ENCODE data around the gene CDC42BPB.

CDC42BPB gene

DNA sequence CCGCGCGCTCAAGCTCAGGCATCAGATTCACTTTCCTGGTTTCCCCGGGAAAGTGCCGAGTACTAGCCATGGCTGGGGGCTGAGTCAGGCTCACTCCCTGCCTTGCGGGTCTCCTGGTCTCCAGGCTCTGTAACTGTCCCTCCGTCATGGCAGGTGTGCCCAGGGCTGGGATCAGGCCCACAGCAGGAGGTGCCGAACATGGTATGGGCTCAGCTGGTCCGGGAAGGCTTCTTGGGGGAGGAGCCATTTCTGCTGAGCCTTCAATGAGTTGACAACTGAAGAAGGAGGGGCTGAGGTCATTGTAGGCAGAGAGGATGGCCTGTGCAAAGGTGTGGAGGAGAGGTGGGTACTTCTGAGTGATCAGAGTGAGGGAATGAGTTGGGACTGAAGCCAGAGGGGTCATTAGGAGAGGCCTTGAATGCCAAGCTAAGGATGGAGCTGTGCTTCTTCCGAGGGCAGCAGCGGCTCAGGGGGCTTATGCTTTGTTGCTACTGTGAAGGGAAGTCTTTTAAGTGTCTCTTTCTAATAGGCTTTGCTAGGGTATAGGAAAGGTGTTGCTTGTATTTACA lies 37.9 kb upstream of the CDC42BPB start:
- peak overlapping the region in 1 of 21 experiments; percentile 57 for H3K27ac ChIP-seq
- H3K4me3 ChIP-seq: no peak overlapping the region

DNA sequence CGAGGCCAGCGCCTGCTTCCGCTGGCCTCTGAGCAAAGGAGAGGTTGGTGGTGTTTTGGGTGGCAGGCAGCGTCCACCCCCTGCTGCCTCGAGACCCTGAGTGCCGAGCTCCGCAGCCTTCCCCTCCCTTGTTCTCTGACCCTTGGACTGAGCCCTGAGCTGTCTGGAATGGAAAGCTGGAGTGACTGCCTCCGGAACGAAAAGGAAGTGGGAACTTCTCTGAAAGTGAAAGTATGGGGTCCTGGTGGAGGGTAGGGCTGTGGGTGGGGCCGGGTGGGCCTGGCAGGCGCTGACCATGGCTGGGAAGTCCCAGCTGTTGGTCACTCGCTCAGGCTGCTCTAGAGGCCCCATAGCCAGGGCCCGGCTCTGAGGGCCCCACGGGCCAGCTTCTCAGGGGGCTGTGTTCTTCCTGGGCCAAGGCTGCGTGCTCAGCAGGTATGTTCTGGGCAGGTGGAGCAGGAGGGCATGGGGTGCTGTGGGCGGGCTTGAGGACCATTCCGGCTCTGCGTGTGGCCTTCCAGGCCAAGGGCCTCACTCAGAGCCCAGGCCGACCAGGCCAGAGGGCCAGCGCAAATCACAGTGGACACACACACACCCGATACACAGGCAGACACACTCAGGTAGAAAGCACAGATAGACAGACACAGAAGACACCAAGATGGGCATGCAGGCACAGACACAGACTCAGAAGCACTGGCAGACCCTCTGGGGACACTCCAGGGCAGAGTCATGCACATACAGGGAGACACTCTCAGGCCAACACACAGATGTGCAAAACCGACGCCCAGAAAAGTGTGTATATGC lies 37.3 kb upstream of the CDC42BPB start, which contains the start of gene EXOC3L4:
Gene EXOC3L4 (plus strand): TSS at position 320 of the 804 bp plus-strand sequence. CDS start 5,495 bp downstream, outside the sequence.
- Histone ChIP-seq H3K27ac (peak within 1 kb of the TSS in 12 of 21 experiments; percentile 7 to 63 (median 52)), H3K4me3 (no peak within 1 kb of the TSS)

DNA sequence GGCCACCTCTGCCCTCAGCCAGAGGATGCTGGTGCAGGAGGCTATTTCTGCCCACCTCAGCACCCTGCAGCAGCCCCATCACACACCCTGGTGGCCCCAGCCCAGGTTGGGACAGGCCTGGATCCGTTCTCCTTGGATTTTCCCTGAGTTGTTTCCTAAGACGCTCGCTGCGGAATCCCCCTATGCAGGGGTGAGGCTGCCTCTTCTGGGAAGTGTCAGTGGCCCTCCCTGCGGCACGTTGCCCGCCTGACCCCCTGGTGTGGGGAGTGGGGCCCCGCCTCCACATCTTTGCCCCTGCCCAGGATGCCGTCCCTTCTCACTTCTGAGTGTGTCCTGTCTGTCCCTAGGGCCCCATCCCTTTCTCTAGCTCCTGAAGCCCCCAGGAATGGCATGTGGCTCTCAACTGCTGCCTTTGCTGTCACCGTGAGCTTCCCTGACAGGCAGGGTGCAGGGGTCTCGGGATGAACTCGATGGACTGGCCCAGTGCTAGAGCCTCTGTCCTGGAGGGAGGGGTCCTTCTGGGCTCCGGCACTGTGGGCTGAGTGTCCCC lies 36.6 kb upstream of the CDC42BPB start:
- Histone ChIP-seq H3K4me3 (no peak overlapping the region), H3K27ac (peak overlapping the region in 12 of 21 experiments; percentile 7 to 63 (median 52))

DNA sequence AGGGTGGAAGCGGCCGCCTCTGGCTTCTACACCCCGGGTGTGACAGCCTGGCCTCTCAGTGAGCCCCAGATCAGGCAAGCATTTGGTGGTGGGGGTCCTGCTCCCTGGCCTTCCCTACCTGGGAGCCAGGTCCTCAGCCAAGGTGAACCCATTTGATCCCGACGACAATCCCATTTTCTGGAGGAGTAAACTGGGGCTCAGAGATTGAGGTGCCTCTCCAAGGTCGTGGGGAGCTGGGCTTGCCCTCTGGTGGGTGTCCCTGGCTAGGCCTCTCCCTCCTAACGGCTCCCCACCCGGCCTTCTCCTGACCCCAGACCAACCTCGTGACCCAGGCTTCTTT lies 34.5 kb upstream of the CDC42BPB start:
- Histone ChIP-seq H3K27ac (peak overlapping the region in 11 of 21 experiments; percentile 2 to 48 (median 16)), H3K4me3 (peak overlapping the region; percentile 18 to 41 (median 36))

DNA sequence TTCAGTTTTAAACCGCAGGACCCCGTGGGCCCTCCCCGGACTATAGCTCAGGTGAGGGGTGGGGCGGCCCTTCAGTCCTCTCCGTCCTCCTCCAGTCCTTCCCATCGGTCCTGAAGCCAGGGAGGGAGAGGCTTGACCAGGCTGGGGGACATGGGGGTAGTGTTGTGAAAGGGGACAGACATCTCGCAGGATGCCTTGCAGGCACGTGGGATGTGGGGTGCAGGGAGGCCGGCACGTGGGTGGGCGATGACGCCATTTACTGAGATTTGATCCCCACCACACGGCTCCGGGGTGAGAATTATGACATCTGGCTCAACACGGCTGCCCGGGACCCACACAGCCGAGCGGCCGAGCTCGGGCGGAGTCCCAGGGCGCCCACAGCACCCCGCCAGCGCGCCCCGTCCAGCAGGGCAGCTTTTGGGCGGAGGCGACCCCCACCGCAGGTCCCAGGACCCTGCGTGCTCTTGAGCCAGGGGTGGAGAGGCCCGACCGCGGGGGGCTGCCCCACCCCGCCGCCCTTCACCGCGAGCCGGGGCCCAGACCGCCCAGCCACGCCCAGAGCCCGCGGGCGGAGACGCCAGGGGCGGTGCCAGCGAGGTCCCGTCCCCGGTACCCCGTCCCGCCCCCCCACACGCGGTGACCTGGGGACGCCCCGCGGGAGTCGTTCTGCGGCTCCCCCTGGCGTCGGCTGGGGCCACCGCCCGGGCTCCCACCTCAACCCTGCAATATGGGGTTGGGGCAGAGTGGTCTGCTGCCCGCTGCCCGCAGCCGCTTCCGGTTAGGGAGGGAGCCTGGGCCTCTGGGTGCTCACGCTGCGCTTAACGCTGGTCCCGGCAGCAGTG lies 33.9 kb upstream of the CDC42BPB start:
- Histone ChIP-seq H3K4me3 (peak overlapping the region; percentile 18 to 41 (median 36)), H3K27ac (peak overlapping the region in 11 of 21 experiments; percentile 7 to 69 (median 32))

DNA sequence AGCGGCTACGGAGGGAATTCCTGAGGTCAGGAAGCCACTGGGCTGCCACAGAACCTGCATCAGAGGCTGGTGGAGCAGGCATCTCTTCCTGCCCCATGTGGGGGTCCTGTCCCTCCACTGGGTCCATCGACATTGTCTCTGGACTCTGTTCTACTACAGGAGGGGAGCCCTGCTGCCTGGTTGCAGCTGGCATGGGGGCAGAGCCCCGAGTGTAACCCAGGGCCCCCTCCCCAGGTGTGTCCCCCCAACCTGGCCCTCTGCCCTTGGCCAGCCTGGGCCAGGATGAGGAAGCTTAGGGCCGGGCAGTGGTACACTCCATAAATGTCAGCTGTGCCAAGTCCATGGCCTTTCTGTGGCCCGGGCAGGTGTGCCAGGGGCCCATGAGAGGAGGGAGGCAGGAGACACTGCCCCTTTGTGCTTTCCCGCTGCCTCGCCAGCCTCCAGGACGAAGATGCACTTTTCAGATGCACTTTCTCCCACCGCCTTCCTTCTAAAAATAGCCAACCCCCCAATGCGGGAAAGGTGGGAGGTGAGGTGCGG lies 33.2 kb upstream of the CDC42BPB start:
- no peak overlapping the region for H3K4me3 ChIP-seq

DNA sequence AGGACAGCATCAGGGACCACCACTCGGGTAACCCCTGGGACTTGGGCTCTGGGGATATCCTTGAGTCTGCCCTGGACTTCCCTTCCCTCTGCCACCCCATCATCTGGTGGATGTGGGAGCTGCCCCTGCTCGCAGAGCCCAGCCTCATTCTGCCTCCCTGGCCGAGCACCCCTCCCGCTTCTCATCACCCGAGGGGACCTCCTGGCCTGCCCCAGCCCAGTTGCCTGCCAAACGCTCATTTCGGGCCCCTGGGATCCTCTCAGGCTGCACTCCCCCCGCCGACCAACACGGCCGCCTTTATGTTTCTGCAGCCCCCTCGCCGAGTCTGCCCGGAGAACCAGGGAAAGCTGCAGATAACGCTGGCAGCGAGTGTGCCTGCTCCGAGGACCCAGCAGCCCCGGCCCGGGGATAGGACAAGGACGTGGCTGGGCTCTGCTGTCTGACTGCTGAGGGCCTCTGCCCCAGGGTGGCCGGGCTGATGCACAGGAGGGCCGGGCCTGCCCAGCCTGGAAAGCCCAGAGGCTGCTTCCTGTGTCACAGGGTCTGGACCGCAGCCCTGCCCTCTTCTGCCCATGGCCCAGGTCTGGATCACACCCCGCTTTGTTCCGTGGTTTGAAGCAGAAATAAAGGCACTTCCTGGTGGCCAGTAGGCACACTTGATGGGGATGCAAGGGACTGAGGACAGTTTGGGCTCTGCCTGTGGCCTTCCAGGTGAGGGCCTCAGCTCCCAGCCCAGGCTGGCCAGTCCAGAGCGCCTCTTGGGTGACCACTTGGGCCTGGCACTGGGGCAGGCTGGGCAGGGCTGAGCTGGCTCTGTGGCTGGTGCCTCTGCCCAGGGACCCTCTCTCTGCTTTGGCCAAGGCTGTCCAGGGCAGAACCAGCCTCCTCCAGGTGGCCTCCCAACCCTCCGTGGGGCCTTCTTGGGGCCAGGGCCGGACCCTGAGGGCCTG lies 32.3 kb upstream of the CDC42BPB start:
- Histone ChIP-seq H3K27ac (no peak overlapping the region), H3K4me3 (no peak overlapping the region)

More for the DNA sequence above, 33.2 kb upstream of the CDC42BPB start:
- no peak overlapping the region for H3K27ac ChIP-seq

DNA sequence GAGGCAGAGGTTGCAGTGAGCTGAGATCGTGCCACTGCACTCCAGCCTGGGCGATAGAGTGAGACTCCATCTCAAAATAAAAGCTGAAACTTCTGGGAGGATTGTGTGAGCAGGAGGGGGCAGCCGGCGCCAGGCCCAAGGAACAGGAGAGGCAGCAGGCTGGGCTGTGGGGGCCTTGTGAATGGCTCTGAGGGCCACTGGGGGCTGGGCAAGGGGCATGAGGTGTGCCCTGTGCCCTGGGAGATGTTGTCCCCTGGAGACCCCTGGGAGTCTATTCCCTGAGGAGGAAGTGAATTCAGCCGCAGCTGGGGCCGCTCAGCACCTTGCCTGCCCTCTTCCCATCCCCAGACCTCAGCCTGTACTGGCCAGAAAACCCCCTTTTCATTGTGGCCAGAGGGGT lies 31.6 kb upstream of the CDC42BPB start:
- no peak overlapping the region for H3K4me3 ChIP-seq
- no peak overlapping the region for H3K27ac ChIP-seq

DNA sequence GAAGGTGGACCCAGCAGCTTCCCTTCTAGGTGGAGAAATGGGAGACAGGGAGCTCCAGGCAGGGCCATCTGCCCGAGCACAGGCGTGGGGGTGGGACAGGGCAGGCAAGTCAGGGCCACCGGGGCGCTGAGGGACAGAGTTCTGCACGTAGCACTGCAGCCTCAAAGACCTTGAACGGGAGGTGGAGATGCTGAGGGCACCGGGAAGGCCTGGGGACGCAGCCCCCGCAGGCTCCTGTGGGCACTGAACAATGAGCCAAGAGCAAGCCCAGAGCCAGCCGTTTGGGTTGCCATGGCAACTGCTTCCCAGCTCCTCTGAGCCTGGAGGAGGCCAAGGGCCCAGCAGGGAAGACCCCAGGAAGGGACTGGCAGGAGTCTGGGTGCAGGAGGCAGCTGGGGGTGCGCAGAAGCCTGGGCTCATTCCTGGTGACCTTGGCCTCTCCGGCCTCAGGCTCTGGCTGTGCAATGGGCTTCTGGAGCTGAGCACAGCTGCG lies 30.0 kb upstream of the CDC42BPB start:
- Histone ChIP-seq H3K4me3 (no peak overlapping the region), H3K27ac (no peak overlapping the region)

DNA sequence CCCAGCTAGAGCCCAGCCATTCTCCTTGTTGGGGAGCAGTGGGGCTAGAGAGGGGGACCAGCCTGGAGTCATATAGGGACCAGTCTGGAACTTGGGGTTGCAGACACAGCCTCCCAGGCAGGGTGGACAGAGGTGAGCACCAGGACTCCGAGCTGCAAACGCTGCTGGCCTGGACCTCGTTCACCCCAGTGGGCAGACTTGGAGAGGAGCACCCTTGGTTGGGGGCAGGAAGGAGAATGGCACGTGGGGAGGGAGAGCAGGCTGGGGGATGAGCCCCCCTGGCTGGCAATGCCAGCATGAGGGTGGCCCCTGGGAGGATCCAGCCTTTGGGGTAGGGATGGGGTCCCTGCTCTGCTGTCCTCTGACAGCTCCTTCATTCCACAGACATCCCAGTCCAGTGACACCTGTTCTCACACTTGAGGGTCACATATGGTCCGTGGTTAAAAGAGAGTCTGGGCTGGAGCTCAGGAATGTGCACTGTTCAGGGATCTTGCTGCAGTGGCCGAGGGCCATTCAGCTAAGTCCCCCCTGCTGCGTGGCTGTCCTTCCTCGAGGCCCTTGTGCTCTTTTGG lies 29.5 kb upstream of the CDC42BPB start:
- no peak overlapping the region for H3K4me3 ChIP-seq
- H3K27ac ChIP-seq: no peak overlapping the region

DNA sequence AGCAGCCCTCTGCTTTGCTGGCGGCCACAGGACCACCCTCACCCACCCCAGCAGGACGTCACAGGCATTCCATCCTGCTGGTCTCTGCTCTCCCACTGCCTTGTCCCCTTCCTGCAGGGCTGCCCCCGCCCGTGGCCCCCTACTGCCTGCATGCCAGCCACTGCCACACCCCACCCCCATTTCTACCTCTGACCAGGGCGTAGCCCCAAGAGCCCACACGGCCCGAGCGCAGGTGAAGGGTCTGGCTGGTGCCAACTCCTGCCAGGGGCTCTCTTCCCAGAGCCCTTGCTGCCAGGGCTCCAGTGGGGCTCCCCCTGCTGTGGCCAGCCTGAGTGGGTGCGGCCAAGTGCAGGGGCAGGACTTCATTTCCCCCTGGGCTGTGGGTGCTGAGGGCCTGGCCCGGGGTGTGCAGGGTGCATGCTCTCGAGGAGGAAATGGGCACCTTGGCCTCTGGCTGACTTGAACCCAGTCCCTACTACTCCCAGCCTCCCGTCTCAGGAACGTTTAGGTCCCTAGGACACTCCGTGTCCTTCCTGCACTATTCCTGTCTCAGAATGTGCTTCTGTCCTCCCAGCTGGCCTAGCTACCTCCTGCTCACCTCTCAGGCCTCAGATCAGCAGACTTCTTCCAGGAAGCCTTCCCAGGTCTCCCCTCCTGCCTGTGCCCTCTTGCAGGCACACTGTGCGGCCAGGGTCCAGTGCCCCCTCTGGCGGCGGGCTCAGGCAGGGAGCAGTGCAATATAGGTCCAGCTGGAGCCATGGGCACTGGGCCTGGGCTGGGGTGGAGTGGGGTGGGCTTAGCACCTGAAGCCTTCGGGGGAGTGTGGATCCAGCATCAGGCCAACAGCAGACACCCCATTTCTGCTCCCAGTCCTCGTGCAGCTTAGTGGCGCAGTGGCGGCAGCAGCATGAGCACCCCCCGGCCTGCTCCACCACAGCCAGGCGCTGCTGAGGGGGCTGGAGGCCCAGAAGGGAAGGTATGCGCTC lies 28.1 kb upstream of the CDC42BPB start:
- H3K27ac ChIP-seq: no peak overlapping the region
- H3K4me3 ChIP-seq: no peak overlapping the region

DNA sequence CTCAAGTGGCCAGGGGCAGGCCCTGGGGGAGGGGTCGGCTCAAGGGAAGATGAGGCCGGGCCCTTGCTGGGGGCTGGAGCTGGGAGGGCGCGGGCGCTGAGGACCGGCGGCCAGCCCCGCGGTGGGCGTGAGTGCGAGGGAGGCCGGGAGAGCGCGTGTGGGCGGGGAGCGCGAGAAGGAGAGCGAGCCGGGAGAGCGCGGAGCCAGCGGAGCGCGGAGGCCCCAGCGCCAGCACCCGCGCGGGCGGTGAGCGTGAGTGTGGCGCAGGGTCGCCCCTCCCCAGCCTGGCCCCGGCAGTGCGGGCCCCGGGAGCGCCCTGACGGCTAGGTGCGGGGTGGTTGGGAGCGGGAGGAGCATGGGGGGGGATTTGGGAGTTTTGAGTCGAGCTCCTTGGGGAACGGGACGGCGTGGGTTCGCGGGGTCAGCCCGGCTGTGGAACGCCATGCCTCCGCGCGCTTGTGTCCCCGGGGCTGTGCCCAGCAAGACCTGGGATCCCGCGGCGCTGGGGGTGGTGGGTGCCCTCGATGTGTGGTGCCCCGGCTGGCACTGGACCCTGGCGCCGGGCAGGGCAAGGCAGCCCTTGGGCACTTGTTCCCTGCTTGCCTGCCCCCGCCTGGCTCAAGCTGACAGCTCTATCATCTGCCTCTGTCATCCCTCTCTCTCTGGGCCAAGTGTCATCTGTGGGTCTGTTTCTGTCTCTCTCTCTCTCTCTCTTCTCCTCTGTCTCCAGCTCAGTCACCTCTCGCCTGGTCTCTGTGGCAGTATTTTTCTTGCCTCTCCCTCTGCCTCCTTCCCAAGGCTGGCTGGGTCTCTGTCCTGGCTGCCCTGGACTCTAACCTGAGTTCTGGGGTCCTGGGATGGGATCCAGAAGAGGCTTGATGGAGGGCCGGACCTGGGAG lies 26.9 kb upstream of the CDC42BPB start, which contains the start of gene LBHD2:
Gene LBHD2 (plus strand): TSS at position 190 of the 899 bp plus-strand sequence. CDS start 1,803 bp downstream, outside the sequence.
- no peak within 1 kb of the TSS for H3K27ac ChIP-seq
- H3K4me3 ChIP-seq: peak within 1 kb of the TSS in 2 of 7 experiments; percentile 6 to 15

DNA sequence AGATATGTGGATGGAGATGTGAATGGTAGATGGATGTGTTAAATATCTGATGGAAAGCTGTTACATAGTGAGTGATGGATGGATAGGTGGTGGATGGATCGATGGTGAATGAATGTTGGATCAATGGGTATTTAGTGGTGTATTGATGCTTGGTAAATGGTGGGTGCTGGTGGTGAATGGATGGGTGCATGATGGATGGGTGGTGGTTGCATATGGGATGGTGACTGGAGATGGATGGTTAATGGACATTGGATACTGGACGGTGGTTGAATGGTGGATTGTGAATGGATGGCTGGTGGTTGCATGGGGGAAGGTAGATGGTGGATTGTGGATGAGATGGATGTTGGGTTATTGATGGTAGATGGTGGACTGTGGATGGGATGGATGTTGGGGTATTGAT lies 24.6 kb upstream of the CDC42BPB start:
- Histone ChIP-seq H3K27ac (no peak overlapping the region), H3K4me3 (no peak overlapping the region)

DNA sequence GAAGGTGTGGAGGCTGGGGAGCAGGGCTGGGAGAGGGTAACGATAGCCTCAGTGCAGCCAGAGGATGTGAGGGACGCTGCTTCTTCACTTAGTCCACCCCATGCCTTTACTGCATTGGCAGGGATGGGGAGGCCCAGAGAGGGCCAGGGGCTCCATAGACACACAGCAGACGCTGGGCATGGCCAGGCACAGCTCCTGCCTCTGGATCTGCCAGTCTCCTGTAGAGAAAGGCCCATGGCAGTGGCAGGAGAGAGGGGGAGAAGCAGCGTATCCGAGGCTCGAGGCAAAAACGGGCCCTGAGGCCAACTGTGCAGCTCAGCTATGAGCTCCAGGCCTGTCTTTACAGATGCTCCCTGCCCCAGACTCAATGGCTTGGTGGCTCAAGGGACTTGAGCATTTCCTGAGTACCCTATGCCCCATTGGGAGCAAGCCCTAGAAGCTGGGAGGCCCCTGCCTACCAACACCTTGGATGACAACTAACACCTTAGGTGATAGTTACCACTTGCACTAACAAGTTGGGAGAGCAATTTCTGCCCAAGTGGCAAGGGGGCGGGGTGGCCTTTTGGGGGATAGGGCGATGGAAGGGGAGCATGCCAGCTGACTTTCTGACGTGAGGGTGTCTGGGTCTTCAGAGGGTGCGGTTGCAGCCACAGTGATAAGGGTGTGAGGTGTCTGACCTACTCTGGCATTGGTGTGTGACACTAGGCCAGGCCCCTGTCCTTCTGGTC lies 21.7 kb upstream of the CDC42BPB start:
- H3K27ac ChIP-seq: no peak overlapping the region
- H3K4me3 ChIP-seq: no peak overlapping the region

DNA sequence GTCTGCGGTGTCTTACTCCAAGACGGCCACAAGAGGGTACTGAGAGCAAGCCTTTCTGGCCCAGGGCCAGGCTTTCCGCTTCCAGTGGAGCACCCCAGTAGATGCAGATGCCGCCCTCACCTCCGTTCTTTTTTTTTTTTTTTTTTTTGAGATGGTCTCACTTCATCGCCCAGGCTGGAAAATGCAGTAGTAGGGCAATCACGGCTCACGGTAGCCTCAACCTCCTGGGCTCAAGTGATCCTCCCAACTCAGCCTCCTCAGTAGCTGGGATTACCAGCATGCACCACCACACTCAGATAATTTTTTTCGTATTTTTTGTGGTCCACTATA lies 21.0 kb upstream of the CDC42BPB start:
- no peak overlapping the region for H3K4me3 ChIP-seq
- H3K27ac ChIP-seq: no peak overlapping the region
